ENCODE results near the gene KSR1.
"Not testable (repeated sequence)": the region's sequence is repeated elsewhere in the genome, so short reads cannot be mapped to it uniquely, and the experiment has no call there.

The KSR1 gene

DNA sequence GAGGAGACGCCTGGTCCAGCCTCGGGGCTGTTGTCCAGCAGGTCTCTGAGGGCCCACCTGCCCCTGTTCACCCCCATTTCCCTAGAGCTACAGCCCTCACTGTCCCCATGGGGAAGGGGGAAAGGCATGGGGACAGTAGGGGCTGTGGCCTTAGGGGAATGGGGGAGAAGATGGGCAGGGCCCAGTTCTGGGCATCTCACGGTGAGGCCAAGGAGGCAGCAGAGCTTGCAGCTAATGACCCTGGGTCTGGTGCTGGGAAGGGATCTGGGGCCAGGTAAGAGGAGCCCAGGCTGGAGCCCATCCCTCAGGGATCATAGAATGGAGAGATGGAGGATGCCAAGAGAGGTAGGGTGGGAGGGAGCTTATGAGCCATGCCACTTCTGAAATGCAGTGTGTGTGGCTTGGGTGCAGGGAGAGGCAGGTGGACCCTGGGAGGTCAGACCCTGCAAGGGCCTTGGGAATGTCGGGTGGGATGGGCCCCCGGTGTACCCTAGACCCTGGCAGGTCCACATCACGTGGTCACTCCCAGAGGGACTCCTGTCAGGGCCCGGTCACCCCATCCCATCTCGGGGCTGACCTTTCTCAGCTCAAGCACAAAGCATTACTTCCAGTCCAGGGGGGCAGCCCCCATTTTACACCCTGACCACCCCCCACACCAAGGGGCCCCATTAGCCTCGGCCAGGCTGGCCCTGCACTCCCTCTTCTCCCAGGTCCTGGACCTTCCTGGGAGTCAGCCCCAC is 35.9 kb upstream of the KSR1 start:
- no peaks in the 10 kb centered on the region for H3K4me1 ChIP-seq (ENCODE audit: low read length)
- H3K79me2 ChIP-seq (ENCODE audit: low read length): no peaks in the 10 kb centered on the region
- no peak overlapping the region for H3K27ac ChIP-seq (ENCODE audit: low read length)
- H3K9me3 ChIP-seq (ENCODE audit: insufficient read depth, low read length): no peaks in the 10 kb centered on the region
- H2AFZ ChIP-seq (ENCODE audit: low read depth, low read length): no peak overlapping the region
- H4K20me1 ChIP-seq (ENCODE audit: insufficient read depth, low read length): no peaks in the 10 kb centered on the region
- H3K27me3 ChIP-seq (ENCODE audit: low read depth, low read length): peaks cover 8% of the 10 kb centered on the region; the same call in 1 of the 2 replicates
- no peaks in the 10 kb centered on the region for H3K36me3 ChIP-seq (replicated peaks; ENCODE audit: low read depth, low read length)
- no peak overlapping the region for H3K9ac ChIP-seq (ENCODE audit: low read length)
- TF ChIP-seq CTCF (IDR thresholded peaks at IDR 0.05; ENCODE audit: low read depth, low read length): no peak
- TF ChIP-seq EZH2phosphoT487 (IDR thresholded peaks at IDR 0.05; ENCODE audit: low read depth): no peak
- no peak overlapping the region for H3K4me2 ChIP-seq (ENCODE audit: low read length)
- no peak overlapping the region for H3K4me3 ChIP-seq (ENCODE audit: low read length)

DNA sequence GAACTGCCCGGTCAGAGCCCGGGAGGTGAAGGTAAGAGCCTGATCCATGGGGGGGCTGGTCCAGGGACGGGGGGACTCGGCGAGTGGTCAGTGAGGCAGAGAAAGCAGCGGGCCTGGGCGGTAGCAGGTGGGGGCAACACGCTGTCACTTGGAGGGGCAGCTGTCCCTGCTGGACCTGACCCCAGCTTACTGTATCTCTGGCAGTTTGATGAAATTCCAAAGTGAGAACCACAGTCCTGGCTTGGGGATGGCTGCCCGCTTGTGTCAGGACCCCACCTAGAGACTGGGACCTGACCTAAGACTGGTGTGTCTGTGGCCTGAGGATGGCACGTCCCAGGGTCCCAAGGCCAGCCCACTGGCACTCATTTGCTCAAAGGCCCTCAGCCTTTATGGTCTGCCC is 35.1 kb upstream of the KSR1 start:
- no peak overlapping the region for H3K9ac ChIP-seq (ENCODE audit: low read length)
- H3K79me2 ChIP-seq (ENCODE audit: low read length): no peaks in the 10 kb centered on the region
- no peak for TF ChIP-seq EZH2phosphoT487 (IDR thresholded peaks at IDR 0.05; ENCODE audit: low read depth)
- no peak for TF ChIP-seq CTCF (IDR thresholded peaks at IDR 0.05; ENCODE audit: low read depth, low read length)
- H3K27ac ChIP-seq (ENCODE audit: low read length): no peak overlapping the region
- 0 out of 2 replicates have a peak, but pooled peaks cover 4% of the 10 kb centered on the region for H3K27me3 ChIP-seq (ENCODE audit: low read depth, low read length)
- H3K9me3 ChIP-seq (ENCODE audit: insufficient read depth, low read length): no peaks in the 10 kb centered on the region
- H3K36me3 ChIP-seq (replicated peaks; ENCODE audit: low read depth, low read length): no peaks in the 10 kb centered on the region
- H4K20me1 ChIP-seq (ENCODE audit: insufficient read depth, low read length): no peaks in the 10 kb centered on the region
- no peaks in the 10 kb centered on the region for H3K4me1 ChIP-seq (ENCODE audit: low read length)
- no peak overlapping the region for H3K4me3 ChIP-seq (ENCODE audit: low read length)
- H2AFZ ChIP-seq (ENCODE audit: low read depth, low read length): no peak overlapping the region
- H3K4me2 ChIP-seq (ENCODE audit: low read length): no peak overlapping the region

DNA sequence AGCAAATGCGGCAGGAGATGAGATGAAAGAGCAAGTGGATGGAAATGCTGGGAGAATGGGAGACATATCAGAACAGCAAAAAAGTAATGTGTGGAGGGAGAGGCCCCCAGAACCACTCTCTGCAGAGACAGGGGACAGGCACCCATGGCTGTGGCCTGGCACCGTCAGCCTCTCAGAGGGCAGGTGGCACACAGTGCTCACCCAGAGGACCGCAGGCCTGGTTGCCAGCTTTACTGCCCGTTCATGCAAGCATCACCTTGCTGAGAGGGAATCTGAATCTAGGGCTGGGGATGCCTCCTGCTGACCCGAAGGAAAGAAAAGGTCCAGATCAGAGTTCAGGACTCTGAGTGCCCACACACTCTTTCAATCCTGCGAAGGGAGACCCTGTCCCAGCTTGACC is 34.6 kb upstream of the KSR1 start:
- H2AFZ ChIP-seq (ENCODE audit: low read depth, low read length); H3K4me3 ChIP-seq (ENCODE audit: low read length): not testable (repeated sequence)

DNA sequence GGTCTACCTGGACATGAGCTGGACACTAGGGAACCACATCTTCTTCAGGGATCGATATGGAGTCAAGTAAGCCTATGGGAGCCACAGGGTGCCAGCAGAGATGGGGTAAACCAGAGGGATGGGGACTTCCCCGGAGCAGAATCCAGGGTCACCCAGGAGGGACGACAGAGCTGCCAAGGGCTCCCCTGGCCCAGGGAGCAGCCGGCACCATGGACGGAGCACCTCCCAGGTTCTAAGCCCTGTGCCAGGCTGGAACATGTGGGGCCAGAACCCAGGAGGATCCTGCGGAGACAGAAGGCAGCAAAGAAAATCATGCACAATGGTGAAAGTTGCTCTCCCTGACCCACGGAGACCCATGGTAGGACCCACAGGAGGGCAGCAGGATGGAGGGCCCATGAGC is 33.6 kb upstream of the KSR1 start:
- H3K4me1 ChIP-seq (ENCODE audit: low read length): no peaks in the 10 kb centered on the region
- H3K79me2 ChIP-seq (ENCODE audit: low read length): no peaks in the 10 kb centered on the region
- H3K27ac ChIP-seq (ENCODE audit: low read length): no peak overlapping the region
- H3K9me3 ChIP-seq (ENCODE audit: insufficient read depth, low read length): no peaks in the 10 kb centered on the region
- H3K9ac ChIP-seq (ENCODE audit: low read length): no peak overlapping the region
- H3K4me3 ChIP-seq (ENCODE audit: low read length): no peak overlapping the region
- H3K27me3 ChIP-seq (ENCODE audit: low read depth, low read length): no peaks in the 10 kb centered on the region
- no peaks in the 10 kb centered on the region for H3K36me3 ChIP-seq (replicated peaks; ENCODE audit: low read depth, low read length)
- no peaks in the 10 kb centered on the region for H4K20me1 ChIP-seq (ENCODE audit: insufficient read depth, low read length)
- no peak for TF ChIP-seq CTCF (IDR thresholded peaks at IDR 0.05; ENCODE audit: low read depth, low read length)
- TF ChIP-seq EZH2phosphoT487 (IDR thresholded peaks at IDR 0.05; ENCODE audit: low read depth): no peak
- H3K4me2 ChIP-seq (ENCODE audit: low read length): no peak overlapping the region
- no peak overlapping the region for H2AFZ ChIP-seq (ENCODE audit: low read depth, low read length)

More for the DNA sequence above, 34.6 kb upstream of the KSR1 start:
- H3K27ac ChIP-seq (ENCODE audit: low read length); H3K36me3 ChIP-seq (replicated peaks; ENCODE audit: low read depth, low read length); H4K20me1 ChIP-seq (ENCODE audit: insufficient read depth, low read length); H3K9me3 ChIP-seq (ENCODE audit: insufficient read depth, low read length); H3K79me2 ChIP-seq (ENCODE audit: low read length); H3K4me2 ChIP-seq (ENCODE audit: low read length); H3K27me3 ChIP-seq (ENCODE audit: low read depth, low read length); H3K4me1 ChIP-seq (ENCODE audit: low read length); H3K9ac ChIP-seq (ENCODE audit: low read length): not testable (repeated sequence)

Measured in OCI-LY3 (cell line).